HG02938 (cell line): ENCODE measurements around the gene SULT1A3.
"Not testable (repeated sequence)": the region's sequence is repeated elsewhere in the genome, so short reads cannot be mapped to it uniquely, and the experiment has no call there.

Experiments
- ATAC-seq: cut with Tn5 transposase; IDR thresholded peaks from one replicate; pipeline ENCODE4 v1.9.1; 2021; ENCODE audit warnings: mild to moderate bottlenecking, moderate library complexity; ENCODE audit not compliant: unreplicated experiment

Gene SULT1A3

DNA sequence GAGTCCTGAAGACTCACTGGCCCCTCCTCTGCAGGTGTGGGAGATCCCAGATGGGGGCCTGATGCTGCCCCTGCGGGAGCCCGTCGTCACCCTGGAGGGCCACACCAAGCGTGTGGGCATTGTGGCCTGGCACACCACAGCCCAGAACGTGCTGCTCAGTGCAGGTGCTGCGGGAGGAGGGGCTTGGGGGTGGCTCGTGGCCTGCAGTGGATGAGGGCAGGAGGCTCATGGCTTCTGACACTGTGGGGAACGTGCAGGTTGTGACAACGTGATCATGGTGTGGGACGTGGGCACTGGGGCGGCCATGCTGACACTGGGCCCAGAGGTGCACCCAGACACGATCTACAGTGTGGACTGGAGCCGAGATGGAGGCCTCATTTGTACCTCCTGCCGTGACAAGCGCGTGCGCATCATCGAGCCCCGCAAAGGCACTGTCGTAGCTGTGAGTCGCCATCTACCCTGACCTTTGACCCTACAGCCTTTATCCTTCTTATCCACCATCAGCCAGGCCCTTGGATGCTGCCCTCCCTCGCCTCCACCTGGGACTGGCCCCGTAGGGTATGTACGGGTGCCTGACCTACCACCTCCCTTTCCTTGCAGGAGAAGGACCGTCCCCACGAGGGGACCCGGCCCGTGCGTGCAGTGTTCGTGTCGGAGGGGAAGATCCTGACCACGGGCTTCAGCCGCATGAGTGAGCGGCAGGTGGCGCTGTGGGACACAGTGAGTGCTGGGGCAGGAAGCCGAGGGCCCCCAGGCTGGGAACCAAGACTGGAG lies 12.1 kb upstream of the SULT1A3 start:
- no peak for ATAC-seq

DNA sequence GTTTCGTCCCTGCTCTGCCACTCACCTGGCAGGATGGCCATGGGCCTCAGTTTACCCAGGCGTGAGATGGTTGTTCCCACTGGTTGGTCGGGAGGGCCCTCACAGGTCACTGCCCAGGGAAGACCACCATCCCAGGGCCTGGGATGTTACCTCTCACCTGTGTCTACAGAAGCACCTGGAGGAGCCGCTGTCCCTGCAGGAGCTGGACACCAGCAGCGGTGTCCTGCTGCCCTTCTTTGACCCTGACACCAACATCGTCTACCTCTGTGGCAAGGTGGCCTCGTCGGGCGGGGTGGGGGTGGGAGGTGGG lies 11.5 kb upstream of the SULT1A3 start:
- ATAC-seq, result no peak

DNA sequence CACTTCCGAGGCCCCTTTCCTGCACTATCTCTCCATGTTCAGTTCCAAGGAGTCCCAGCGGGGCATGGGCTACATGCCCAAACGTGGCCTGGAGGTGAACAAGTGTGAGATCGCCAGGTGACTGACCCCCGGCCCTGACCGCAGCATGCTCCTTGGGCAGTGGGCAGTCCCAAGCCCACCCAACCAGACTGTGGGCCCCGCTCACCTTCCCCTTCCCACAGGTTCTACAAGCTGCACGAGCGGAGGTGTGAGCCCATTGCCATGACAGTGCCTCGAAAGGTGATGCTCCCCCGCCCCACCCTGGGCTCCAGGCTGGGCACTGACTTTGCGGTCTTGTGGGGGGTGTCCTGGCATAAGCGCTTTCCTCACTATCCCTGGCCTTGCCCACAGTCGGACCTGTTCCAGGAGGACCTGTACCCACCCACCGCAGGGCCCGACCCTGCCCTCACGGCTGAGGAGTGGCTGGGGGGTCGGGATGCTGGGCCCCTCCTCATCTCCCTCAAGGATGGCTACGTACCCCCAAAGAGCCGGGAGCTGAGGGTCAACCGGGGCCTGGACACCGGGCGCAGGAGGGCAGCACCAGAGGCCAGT lies 11.0 kb upstream of the SULT1A3 start:
- ATAC-seq, result no peak

DNA sequence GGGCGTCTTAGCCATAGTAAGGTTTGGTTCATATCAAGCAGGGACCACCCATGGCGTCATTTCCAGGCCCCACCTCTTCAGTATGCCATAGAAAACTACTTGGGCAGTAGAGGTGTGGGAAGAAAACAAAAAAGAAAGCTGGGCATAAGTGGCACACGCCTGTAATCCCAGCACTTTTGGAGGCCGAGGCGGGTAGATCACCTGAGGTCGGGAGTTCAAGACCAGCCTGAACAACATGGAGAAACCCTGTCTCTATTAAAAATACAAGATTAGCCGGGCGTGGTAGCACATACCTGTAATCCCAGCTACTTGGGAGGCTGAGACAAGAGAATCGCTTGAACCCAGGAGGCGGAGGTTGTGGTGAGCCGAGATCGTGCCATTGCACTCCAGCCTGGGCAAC lies 7.9 kb upstream of the SULT1A3 start:
- ATAC-seq, result not testable (repeated sequence)

DNA sequence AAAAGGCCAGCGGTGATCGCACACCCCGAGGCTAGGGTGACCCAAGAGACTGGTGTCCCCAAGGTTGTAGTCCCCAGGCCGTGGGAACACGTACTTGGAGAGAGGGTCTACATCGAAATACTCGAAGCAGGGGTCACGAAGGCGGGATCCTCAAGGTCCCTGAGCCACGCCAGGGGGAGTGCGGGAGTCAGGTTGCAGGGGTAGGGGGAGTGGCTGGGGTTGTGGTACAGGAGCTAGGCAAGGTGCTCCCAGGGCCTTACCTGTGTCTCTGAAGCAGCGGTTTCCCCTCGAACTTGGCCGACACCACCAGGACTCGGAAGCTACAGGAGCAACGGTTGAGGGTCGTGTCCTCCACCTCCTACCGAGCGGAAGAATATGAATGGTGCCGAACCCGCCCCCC lies 6.0 kb upstream of the SULT1A3 start:
- peak; percentile 8 for ATAC-seq

DNA sequence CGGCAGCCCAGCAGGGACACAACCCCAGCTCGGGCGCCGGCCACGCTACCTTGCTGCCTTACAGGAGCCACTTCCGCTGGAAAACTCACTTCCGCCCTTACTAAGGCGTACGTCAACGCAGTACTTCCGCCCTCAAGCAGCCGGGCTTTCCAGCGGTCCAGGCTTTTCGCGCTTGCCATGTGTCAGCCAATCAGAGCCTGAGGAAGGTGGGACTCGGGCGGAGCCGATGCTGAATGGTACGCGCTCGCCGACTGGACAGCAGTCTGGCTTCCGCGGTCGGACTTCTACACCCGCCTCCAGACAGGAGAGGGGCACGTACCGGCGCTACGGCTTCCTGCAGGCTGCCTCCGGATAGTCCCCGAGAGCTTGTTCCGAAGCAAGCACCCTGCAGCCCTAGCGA lies 5.4 kb upstream of the SULT1A3 start, which contains the start of the genes BOLA2B and SLX1A:
TSS of gene BOLA2B (minus strand) at position 52 of the 400 bp plus-strand sequence. CDS start 71 bp downstream, outside the sequence.
TSS of gene SLX1A (plus strand) at position 261 of the 400 bp plus-strand sequence. CDS start 210 bp downstream, outside the sequence.
- peak; percentile 83 for ATAC-seq

DNA sequence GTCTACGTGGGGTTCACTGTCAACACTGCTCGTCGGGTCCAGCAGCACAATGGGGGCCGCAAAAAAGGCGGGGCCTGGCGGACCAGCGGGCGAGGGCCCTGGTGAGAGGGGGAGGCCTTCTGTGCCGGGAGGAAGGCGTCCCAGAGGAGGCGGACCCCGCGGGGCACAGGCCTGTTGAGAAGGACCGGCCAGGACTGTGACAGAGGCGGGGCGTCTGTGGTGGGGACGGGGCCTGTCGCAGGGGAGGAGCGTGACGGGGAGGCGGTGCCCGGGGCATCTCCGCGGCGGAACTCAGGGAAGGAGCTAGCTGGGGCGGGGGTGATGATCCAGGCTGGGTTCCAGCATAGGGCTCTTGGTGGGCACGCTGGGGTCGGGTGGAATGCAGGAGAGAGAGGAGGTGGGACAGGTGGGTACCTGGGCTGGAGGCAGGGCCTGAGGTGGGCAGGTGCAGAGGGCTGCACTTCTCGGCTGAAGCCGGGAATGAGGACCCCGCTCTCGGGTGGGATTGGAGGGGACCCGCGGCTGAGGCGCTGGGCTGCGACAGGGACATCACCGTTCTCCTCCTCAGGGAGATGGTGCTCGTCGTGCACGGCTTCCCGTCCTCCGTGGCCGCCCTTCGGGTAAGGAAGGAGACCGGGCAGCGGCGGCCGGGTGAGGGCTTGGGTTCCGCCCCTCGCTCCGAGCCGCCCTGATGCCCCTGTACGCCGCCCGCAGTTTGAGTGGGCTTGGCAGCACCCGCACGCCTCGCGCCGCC lies 4.7 kb upstream of the SULT1A3 start:
- ATAC-seq, result peak; percentile 46

DNA sequence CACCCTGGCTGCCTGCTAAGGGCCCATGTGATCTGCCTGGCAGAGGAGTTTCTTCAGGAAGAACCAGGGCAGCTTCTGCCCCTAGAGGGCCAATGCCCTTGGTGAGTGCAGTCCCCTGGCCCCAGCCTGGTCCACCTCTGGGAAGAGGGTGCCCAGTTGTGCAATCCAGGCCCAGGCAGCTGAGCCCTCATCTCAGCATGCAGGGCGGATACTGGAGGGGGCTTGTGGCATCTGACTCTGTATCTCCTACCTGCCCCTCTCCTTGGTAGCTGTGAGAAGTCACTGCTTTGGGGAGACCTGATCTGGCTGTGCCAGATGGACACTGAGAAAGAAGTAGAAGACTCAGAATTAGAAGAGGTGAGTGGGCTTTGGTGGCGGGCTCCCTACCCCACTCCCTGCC lies 2.1 kb upstream of the SULT1A3 start:
- ATAC-seq, result not testable (repeated sequence)

DNA sequence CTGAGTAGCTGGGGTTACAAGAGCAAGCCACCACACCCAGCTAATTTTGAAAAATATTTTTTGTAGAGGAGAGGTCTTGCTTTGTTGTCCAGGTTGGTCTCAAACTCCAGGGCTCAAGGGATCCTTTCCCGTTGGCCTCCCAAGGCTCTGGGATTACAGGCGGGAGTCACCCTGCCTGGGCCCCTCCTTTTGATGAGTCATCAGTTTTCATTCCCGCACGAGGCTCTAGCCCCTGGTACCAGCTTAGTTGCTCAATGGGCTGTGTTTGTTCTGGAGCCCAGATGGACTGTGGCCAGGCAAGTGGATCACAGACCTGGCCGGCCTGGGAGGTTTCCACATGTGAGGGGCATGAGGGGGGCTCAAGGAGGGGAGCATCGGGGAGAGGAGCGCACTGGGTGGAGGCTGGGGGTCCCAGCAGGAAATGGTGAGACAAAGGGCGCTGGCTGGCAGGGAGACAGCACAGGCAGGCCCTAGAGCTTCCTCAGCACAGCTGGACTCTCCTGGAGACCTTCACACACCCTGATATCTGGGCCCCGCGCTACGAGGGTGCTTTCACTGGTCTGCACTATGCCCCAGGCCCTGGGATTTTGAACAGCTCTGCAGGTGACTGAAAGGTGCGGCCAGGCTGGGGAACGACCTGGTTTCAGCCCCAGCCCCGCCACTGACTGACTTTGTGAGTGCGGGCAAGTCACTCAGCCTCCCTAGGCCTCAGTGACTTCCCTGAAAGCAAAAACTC lies 721 bp downstream of the SULT1A3 start:
- not testable (repeated sequence) for ATAC-seq

DNA sequence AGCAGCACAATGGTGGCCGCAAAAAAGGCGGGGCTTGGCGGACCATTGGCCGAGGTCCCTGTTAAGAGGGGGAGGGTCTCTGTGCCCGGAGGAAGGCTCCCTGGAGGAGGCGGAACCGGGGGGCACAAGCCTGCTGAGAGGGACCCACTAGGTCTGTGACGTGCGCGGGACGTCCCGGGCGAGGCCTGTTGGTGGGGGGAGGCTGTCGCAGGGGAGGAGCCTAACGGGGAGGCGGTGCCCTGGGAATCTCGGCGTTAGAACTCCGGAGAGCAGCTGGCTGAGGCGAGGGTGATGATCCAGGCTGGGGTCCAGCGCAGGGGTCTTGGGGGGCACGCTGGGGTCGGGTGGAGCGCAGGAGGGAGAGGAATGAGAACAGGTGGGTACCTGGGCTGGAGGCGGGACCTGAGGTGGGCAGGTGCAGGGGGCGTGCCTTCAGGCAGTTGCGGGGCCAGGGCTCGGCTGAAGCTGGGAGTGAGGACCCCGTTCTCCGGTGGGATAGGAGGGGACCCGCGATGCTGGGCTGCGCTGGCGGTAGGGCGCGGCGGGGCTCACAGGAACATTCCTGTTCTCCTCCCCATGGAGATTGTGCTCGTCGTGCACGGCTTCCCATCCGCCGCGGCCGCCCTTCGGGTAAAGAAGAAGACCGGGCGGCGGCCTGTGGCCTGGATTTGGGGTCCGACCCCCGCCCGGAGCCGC lies 6.6 kb downstream of the SULT1A3 start:
- ATAC-seq, result not testable (repeated sequence)

DNA sequence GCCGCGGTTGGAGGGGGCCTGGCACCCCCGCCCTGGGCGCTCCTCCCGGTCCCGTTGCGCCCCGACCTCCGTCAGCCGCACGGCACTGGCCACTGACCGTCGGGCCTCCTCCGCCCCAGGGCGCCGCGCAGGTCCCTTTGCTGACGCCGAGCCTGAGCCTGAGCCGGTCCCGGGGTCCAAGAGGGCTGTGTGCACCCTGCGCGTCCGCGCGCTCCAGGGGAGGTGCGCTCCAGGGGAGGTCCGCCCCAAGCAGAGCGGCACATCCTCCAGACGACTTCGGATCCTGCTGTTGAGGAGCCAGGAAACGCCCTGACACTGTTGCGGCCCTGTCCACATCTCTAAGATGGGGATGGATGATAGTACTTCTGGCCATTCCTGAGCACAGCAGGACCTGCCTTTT lies 7.2 kb downstream of the SULT1A3 start:
- ATAC-seq, result not testable (repeated sequence)

DNA sequence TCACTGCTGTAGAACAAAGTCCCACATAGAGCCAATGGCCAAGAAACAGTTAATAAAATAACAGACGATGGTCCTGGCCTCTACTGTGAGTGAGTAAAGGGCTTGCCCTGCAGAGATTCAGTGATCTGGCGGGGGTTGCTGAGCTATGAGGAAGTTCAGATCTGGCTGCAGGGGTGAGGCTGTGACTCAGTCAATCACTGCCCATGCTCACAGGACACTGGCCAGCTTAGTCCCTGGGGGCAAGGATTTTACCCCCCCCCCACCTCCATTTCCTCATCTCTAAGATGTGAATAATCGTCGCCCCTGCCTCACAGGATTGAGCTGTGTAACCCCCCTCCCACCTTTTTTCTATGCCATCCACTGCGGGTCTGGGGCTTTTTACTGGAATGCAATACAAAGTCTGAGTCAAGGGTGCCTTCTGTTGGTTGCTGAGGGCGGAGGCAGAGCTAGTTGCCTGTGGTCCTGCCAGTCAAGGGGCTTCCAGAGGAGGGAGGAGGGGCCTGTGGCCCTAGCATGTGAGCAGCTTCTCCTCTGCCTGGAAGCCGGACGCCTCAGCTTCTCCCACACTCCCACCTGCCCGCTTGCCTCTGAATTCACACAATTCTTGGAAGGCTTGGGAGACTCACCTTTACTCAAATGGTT lies 8.1 kb downstream of the SULT1A3 start:
- ATAC-seq, result not testable (repeated sequence)

DNA sequence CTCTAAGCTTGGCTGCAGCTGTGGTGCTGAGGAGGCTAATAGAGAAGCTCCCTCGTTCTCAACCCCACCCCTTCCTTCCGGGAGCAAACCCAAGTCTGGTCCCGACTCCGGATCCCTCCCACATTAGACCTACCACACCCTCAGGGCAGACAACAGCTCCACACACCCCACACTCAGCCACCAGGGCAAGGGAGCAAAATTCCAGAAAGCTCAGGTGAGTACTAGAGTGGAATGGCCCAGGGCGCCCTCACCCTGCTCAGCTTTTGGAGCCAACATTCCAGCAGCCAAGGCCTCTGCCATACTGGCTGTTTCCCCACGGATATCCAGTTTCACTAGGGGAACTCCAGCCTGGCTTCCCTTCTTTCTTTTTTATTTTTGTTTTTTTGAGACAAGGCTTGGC lies 10.0 kb downstream of the SULT1A3 start:
- not testable (repeated sequence) for ATAC-seq

DNA sequence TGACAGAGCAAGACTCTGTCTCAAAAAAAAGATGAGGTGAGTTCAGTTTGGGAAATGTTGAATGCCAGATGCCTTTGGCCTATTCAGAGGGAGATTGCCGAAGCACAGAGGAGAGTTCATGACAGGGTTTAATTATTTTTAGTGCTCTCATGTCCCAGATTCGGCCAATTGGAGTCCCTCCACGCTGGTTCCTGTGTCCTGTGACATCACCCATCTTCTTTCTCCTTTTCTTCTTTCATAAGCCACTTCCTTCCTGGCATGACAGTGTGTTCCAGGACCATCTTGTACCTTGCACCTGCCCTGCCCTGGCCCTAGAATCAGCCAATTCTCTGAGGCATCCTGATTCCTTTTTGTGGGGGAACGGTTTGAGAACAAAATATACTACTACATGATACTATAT lies 12.4 kb downstream of the SULT1A3 start:
- ATAC-seq, result not testable (repeated sequence)

DNA sequence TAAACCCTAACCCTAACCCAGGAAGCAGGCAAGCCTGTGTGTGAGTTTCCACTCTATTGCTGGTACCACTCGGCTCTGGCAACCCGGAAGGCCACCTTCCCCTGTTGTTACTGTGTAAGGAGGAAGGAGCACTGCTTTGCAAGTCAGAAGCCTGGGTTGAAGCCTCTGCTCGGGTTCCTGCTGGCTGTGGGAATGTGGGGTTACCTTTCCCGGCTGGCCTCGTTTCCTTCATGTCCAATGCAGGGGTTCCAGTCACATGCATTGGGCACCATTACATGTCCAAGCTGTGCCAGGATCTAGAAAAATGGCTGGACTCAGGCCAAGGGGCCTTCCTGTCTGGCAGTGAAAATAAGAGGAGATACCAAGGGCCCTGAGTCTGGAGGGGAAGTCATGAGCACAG lies 18.0 kb downstream of the SULT1A3 start:
- ATAC-seq, result not testable (repeated sequence)

DNA sequence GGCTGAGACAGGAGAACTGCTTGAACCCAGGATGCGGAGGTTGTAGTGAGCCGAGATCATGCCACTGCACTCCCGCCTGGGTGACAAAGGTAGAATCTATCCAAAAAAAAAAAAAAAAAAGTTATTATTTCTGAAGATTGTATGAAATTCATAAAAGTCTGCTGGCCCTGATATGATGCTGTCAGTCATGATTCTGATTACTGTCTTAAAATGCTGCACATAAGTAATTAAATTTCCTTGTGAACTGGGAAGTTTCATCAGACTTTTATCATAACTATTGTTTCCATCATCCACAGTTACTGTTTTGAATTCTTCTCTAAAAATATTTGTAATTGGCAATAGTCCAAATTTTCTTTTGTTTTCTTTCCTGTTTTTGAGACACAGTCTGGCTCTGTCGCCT lies 49.3 kb downstream of the SULT1A3 start, which contains the start of gene NPIPB13:
TSS of gene NPIPB13 (minus strand) at position 101 of the 400 bp plus-strand sequence. CDS start 2,906 bp downstream, outside the sequence.
- not testable (repeated sequence) for ATAC-seq
